ENCODE data around the gene FKBP7. TPM values are rescaled to one million over a fixed set of nuclear protein-coding genes. Genes with fewer than 3 reads are reported as not detected.

The FKBP7 gene
- total and polyA plus RNA-seq, 5 donors from 2014 or later = 0.42 to 3.1 (median 0.59) TPM

- Mint-ChIP-seq H3K27me3 (no peaks in the 10 kb centered on the region), H3K4me3 (peak overlapping the region; percentile 87 to 91 (median 89)), H3K27ac (peak overlapping the region; percentile 95 to 98 (median 98)), H3K4me1 (peaks cover 12 to 39% (median 25%) of the 10 kb centered on the region in 4 donors), H3K36me3 (no peaks in the 10 kb centered on the region), H3K9me3 (peaks cover 0 to 1% (median 0%) of the 10 kb centered on the region in 7 donors)
- no peaks in the 10 kb centered on the region for H3K27me3 ChIP-seq (ENCODE audit: control insufficient read depth, insufficient read depth, low read length)
- peaks cover 14% of the 10 kb centered on the region for H3K4me1 ChIP-seq (ENCODE audit: control insufficient read depth, insufficient read depth, low read length, poor library complexity, severe bottlenecking)
- no peaks in the 10 kb centered on the region for H3K36me3 ChIP-seq (ENCODE audit: control insufficient read depth, insufficient read depth, low read length)
- peak; percentile 72 to 93 (median 77) for DNase-seq
- H3K9me3 ChIP-seq (ENCODE audit: control insufficient read depth in 2 of 2, low read length in 2 of 2) = no peaks in the 10 kb centered on the region
- peak overlapping the region; percentile 98 for H3K4me3 ChIP-seq (ENCODE audit: low read depth, low read length)
- ATAC-seq (ENCODE audit: low read depth in 2 of 2) = peak; percentile 68 to 76
- peak overlapping the region; percentile 82 for H3K27ac ChIP-seq (ENCODE audit: insufficient read depth, low read length, poor library complexity, severe bottlenecking)
These were observed 63.8 kb downstream of the FKBP7 start for GRCh38 chr2:178414266-178415247.

Other genes with a start within 250 kb of the FKBP7 start
- 103 TPM for gene PRKRA, start 27.4 kb downstream of the FKBP7 start, total RNA-seq
- 10 to 100 TPM; 50.8 to 58.6 (median 52.7) TPM for gene PRKRA, start 27.4 kb downstream of the FKBP7 start, polyA plus RNA-seq
- gene PJVK, start 27.2 kb downstream of the FKBP7 start, total RNA-seq = 3.1 TPM
- under 1 TPM; 0.22 to 0.72 (median 0.45) TPM for gene PJVK, start 27.2 kb downstream of the FKBP7 start, polyA plus RNA-seq
- 28.2 TPM for gene PLEKHA3, start 1.9 kb upstream of the FKBP7 start, total RNA-seq
- 10 to 100 TPM; 26.4 to 39.0 (median 27.7) TPM for gene PLEKHA3, start 1.9 kb upstream of the FKBP7 start, polyA plus RNA-seq